ENCODE results near the gene STARD3NL. TPM values are rescaled to one million over a fixed set of nuclear protein-coding genes. Genes with fewer than 3 reads are reported as not detected.

STARD3NL gene
- total RNA-seq, 4 donors from 2014 or later: 41.2 to 47.9 (median 43.6) TPM

GRCh38 chr7:38190011-38190410 lies 12.0 kb downstream of the STARD3NL start:
- DNase-seq (ENCODE audit: low spot score) (no peak), ATAC-seq (ENCODE audit: low FRiP score) (no peak)
- no peak for TF ChIP-seq CTCF (IDR thresholded peaks at IDR 0.05)

- DNase-seq (ENCODE audit: low spot score) (no peak), ATAC-seq (ENCODE audit: low FRiP score) (no peak)
- no peak for TF ChIP-seq CTCF (IDR thresholded peaks at IDR 0.05)
Measured at GRCh38 chr7:38191791-38192190, 13.7 kb downstream of the STARD3NL start.

GRCh38 chr7:38192327-38192726 lies 14.3 kb downstream of the STARD3NL start:
- no peak for TF ChIP-seq CTCF (IDR thresholded peaks at IDR 0.05)
- DNase-seq (ENCODE audit: low spot score) (no peak), ATAC-seq (ENCODE audit: low FRiP score) (no peak)

GRCh38 chr7:38195804-38196595 lies 18.0 kb downstream of the STARD3NL start:
- ATAC-seq (ENCODE audit: low FRiP score) (peak; percentile 64), DNase-seq (ENCODE audit: low spot score) (no peak)
- TF ChIP-seq CTCF (IDR thresholded peaks at IDR 0.05): no peak

GRCh38 chr7:38198366-38198765 lies 20.3 kb downstream of the STARD3NL start:
- ATAC-seq (ENCODE audit: low FRiP score) (no peak), DNase-seq (ENCODE audit: low spot score) (no peak)
- no peak for TF ChIP-seq CTCF (IDR thresholded peaks at IDR 0.05)

GRCh38 chr7:38199154-38199553 lies 21.1 kb downstream of the STARD3NL start:
- DNase-seq (ENCODE audit: low spot score): no peak
- no peak for ATAC-seq (ENCODE audit: low FRiP score)
- no peak for TF ChIP-seq CTCF (IDR thresholded peaks at IDR 0.05)

GRCh38 chr7:38199782-38200181 lies 21.7 kb downstream of the STARD3NL start:
- DNase-seq (ENCODE audit: low spot score) (no peak), ATAC-seq (ENCODE audit: low FRiP score) (no peak)
- TF ChIP-seq CTCF (IDR thresholded peaks at IDR 0.05): no peak
